Vagina (tissue), 2 donors: ENCODE data around the gene RIPOR3.

Experiments used
- CTCF ChIP-seq, 3 experiments: fragments of 450-650 bp in 2 of 3; fragments of 200-600 bp in 1 of 3; sonication (generic) in 1 of 3; IDR thresholded peaks; one replicate each; pipeline ENCODE4 v1.5.1; 2017 to 2019; ENCODE audit warnings: antibody characterized with exemption in 3 of 3, mild to moderate bottlenecking in 2 of 3, moderate library complexity in 2 of 3
- POLR2A ChIP-seq, 2 donors: fragments of 450-650 bp; IDR thresholded peaks; one replicate each; pipeline ENCODE4 v1.6.1; 2017; ENCODE audit warnings: antibody characterized with exemption in 2 of 2, mild to moderate bottlenecking in 2 of 2, moderate library complexity in 2 of 2
- POLR2AphosphoS5 ChIP-seq, 2 donors: sonication (generic); formaldehyde crosslinking; IDR thresholded peaks; one replicate each; pipeline ENCODE4 v1.9.0; 2017; ENCODE audit warnings: antibody characterized with exemption in 2 of 2, mild to moderate bottlenecking in 2 of 2, low read depth in 1 of 2; ENCODE audit not compliant: insufficient read depth in 1 of 2

- no peak for TF ChIP-seq POLR2A (IDR thresholded peaks at IDR 0.05)
- TF ChIP-seq CTCF (IDR thresholded peaks at IDR 0.05), result no peak
- no peak for TF ChIP-seq POLR2AphosphoS5 (IDR thresholded peaks at IDR 0.05; ENCODE audit: insufficient read depth in 1 of 2, low read depth in 1 of 2)
These were observed 36.4 kb downstream of the RIPOR3 start for GRCh38 chr20:50654904-50655303.
